Measurements from ENCODE around the gene SCN8A.
A peak's percentile ranks its signal among the peaks of the same experiment; 100 is the strongest.

GRCh38 chr12:51815571-51815970, 224.5 kb downstream of the SCN8A start:
- TF ChIP-seq CTCF (conservative IDR thresholded peaks at IDR 0.05; ENCODE audit: low read depth in 2 of 2) = peak in 1 of 2 experiments; percentile 25; a peak in 3 of 4 replicates
- no peak for TF ChIP-seq EZH2 (IDR thresholded peaks at IDR 0.05; ENCODE audit: low read depth, unreplicated experiment)
- no peak for TF ChIP-seq POLR2AphosphoS5 (IDR thresholded peaks at IDR 0.05; ENCODE audit: low read depth)

All from GM23338 (cell line).